Calu3 (cell line): Measurements from ENCODE around the gene ATP13A4. TPM values are rescaled to one million over a fixed set of nuclear protein-coding genes. Genes with fewer than 3 reads are reported as not detected.
"Not testable (repeated sequence)": the region's sequence is repeated elsewhere in the genome, so short reads cannot be mapped to it uniquely, and the experiment has no call there.

Experiments
- BruUV-seq: library from RNA; stranded (reverse); fragments of 400-500 nt; replicated peaks from 2 replicates; lab custom pipeline; 2021; lab: Mats Ljungman, UMichigan
- CTCF ChIA-PET: fragments of 300-600 bp; sonication (Branson Sonifier 250); formaldehyde crosslinking; loops from one replicate; lab custom pipeline; 2022; ENCODE audit warnings: antibody characterized with exemption; lab: Charles Lee
- DNase-seq: peaks from one replicate; pipeline ENCODE4 v3.0.0; 2022
- H3K27ac Mint-ChIP-seq: one replicate; pipeline ENCODE4 v1.8.0; 2022; ENCODE audit warnings: mixed read lengths; ENCODE audit not compliant: unreplicated experiment
- H3K27me3 Mint-ChIP-seq: one replicate; pipeline ENCODE4 v1.8.0; 2022; ENCODE audit warnings: mixed read lengths; ENCODE audit not compliant: unreplicated experiment
- H3K36me3 Mint-ChIP-seq: one replicate; pipeline ENCODE4 v1.8.0; 2022; ENCODE audit warnings: mild to moderate bottlenecking, moderate library complexity, mixed read lengths; ENCODE audit not compliant: insufficient read depth, unreplicated experiment
- H3K4me1 Mint-ChIP-seq: one replicate; pipeline ENCODE4 v1.8.0; 2022; ENCODE audit warnings: mild to moderate bottlenecking, low read depth, mixed read lengths; ENCODE audit not compliant: unreplicated experiment
- H3K4me3 Mint-ChIP-seq: one replicate; pipeline ENCODE4 v1.8.0; 2022; ENCODE audit warnings: mild to moderate bottlenecking, low read depth, moderate library complexity, mixed read lengths; ENCODE audit not compliant: unreplicated experiment
- H3K9me3 Mint-ChIP-seq: one replicate; pipeline ENCODE4 v1.8.0; 2022; ENCODE audit warnings: low read depth, mixed read lengths; ENCODE audit not compliant: unreplicated experiment
- CTCF ChIP-seq: fragments of 200-600 bp; IDR thresholded peaks from one replicate; pipeline ENCODE4 v1.8.0; 2022; ENCODE audit warnings: antibody characterized with exemption; ENCODE audit not compliant: unreplicated experiment
- intact Hi-C: fragments of 100-400 bp; cut with micrococcal nuclease; formaldehyde crosslinking; loops from one replicate; pipeline ENCODE4 v1.10.0; 2022; ENCODE audit not compliant: unreplicated experiment
- total RNA-seq: library from RNA; stranded (reverse); gene quantifications from 2 replicates; pipeline ENCODE4 v1.2.3, GENCODE V29; 2022

ATP13A4 gene
- total RNA-seq, 1 experiment from 2014 or later = 24.6 TPM

- H3K9me3 Mint-ChIP-seq = peaks cover 2% of the 10 kb centered on the region
- no peak for DNase-seq
- H3K4me3 Mint-ChIP-seq = no peak overlapping the region
- TF ChIP-seq CTCF = no peak
- BruUV-seq = no TSS peak
- no peak overlapping the region for H3K27ac Mint-ChIP-seq
- no peaks in the 10 kb centered on the region for H3K27me3 Mint-ChIP-seq
- H3K4me1 Mint-ChIP-seq = peaks cover 6% of the 10 kb centered on the region
- no peaks in the 10 kb centered on the region for H3K36me3 Mint-ChIP-seq
- intact Hi-C loops = no loop called here
- CTCF ChIA-PET = no interaction called here
Measured at GRCh38 chr3:193530231-193531165, 24.2 kb downstream of the ATP13A4 start.

- intact Hi-C loops, H3K27ac Mint-ChIP-seq, H3K9me3 Mint-ChIP-seq, H3K27me3 Mint-ChIP-seq, DNase-seq, H3K4me3 Mint-ChIP-seq, CTCF ChIA-PET, BruUV-seq, H3K4me1 Mint-ChIP-seq, H3K36me3 Mint-ChIP-seq: not testable (repeated sequence)
Measured at GRCh38 chr3:193526085-193526484, 28.6 kb downstream of the ATP13A4 start.

- BruUV-seq = no TSS peak
- Mint-ChIP-seq H3K27me3 (no peaks in the 10 kb centered on the region), H3K4me1 (no peaks in the 10 kb centered on the region), H3K27ac (no peak overlapping the region), H3K4me3 (no peak overlapping the region), H3K36me3 (no peaks in the 10 kb centered on the region), H3K9me3 (no peaks in the 10 kb centered on the region)
- intact Hi-C loops = no loop called here
- CTCF ChIA-PET = no interaction called here
- no peak for DNase-seq
- TF ChIP-seq CTCF = no peak
Measured at GRCh38 chr3:193522473-193522872, 32.2 kb downstream of the ATP13A4 start.

- intact Hi-C loops = no loop called here
- Mint-ChIP-seq H3K9me3 (no peaks in the 10 kb centered on the region), H3K4me3 (no peak overlapping the region), H3K4me1 (no peaks in the 10 kb centered on the region), H3K27me3 (no peaks in the 10 kb centered on the region), H3K27ac (no peak overlapping the region), H3K36me3 (no peaks in the 10 kb centered on the region)
- DNase-seq = no peak
- no peak for TF ChIP-seq CTCF
- BruUV-seq = no TSS peak
- CTCF ChIA-PET = interaction anchor here (0.5 to 0.8 kb wide), 2 partner anchors 16 to 851 kb away, joined by 3 read pairs; no protein-coding TSS in a partner anchor
Measured at GRCh38 chr3:193520738-193521137, 34.0 kb downstream of the ATP13A4 start.

- intact Hi-C loops = no loop called here
- H3K9me3 Mint-ChIP-seq = no peaks in the 10 kb centered on the region
- no peak for TF ChIP-seq CTCF
- BruUV-seq = no TSS peak
- no peak overlapping the region for H3K27ac Mint-ChIP-seq
- H3K27me3 Mint-ChIP-seq = no peaks in the 10 kb centered on the region
- CTCF ChIA-PET = no interaction called here
- H3K4me1 Mint-ChIP-seq = no peaks in the 10 kb centered on the region
- DNase-seq = no peak
- H3K4me3 Mint-ChIP-seq = no peak overlapping the region
- H3K36me3 Mint-ChIP-seq = no peaks in the 10 kb centered on the region
Measured at GRCh38 chr3:193515966-193516365, 38.7 kb downstream of the ATP13A4 start.
